HepG2 (cell line): ENCODE measurements around the gene ZSCAN21. TPM values are rescaled to one million over a fixed set of nuclear protein-coding genes. Genes with fewer than 3 reads are reported as not detected.

ENCODE experiments used
- BORCS8-MEF2B ChIP-seq: sonication (generic); formaldehyde crosslinking; IDR thresholded peaks from 2 replicates; pipeline ENCODE4 v1.8.0; 2022; ENCODE audit warnings: mild to moderate bottlenecking, missing genetic modification reagents
- DR1 ChIP-seq: sonication (generic); formaldehyde crosslinking; IDR thresholded peaks from 2 replicates; pipeline ENCODE4 v1.8.0; 2021; ENCODE audit warnings: mild to moderate bottlenecking, missing genetic modification reagents, inconsistent platforms
- HOXA3 ChIP-seq: sonication (generic); formaldehyde crosslinking; IDR thresholded peaks from 2 replicates; pipeline ENCODE4 v1.5.0; 2020; ENCODE audit warnings: missing genetic modification reagents
- MTA1 ChIP-seq: sonication (generic); formaldehyde crosslinking; IDR thresholded peaks from 2 replicates; pipeline ENCODE4 v1.4.0; 2020; ENCODE audit warnings: missing genetic modification reagents, mild to moderate bottlenecking, borderline replicate concordance
- SOX5 ChIP-seq: IDR thresholded peaks from 2 replicates; pipeline ENCODE4 v1.6.1; 2016; ENCODE audit warnings: borderline replicate concordance
- TARDBP ChIP-seq: sonication (generic); formaldehyde crosslinking; IDR thresholded peaks from 2 replicates; pipeline ENCODE4 v1.8.0; 2022; ENCODE audit warnings: mild to moderate bottlenecking, missing genetic modification reagents
- THAP11 ChIP-seq: IDR thresholded peaks from 2 replicates; pipeline ENCODE4 v1.6.1; 2016; ENCODE audit warnings: missing biosample characterization, missing genetic modification reagents
- ZIK1 ChIP-seq: sonication (generic); formaldehyde crosslinking; IDR thresholded peaks from 2 replicates; pipeline ENCODE4 v1.5.0; 2020; ENCODE audit warnings: mild to moderate bottlenecking, low read depth, missing genetic modification reagents, borderline replicate concordance
- ZMAT3 ChIP-seq: sonication (generic); formaldehyde crosslinking; conservative IDR thresholded peaks from 2 replicates; pipeline ENCODE4 v1.7.0; 2021; ENCODE audit warnings: missing genetic modification reagents
- ZNF274 ChIP-seq: sonication (generic); formaldehyde crosslinking; IDR thresholded peaks from 2 replicates; pipeline ENCODE4 v1.5.1; 2020; ENCODE audit warnings: mild to moderate bottlenecking, missing genetic modification reagents
- ZNF33A ChIP-seq: sonication (generic); formaldehyde crosslinking; IDR thresholded peaks from 2 replicates; pipeline ENCODE4 v1.5.1; 2020; ENCODE audit warnings: missing genetic modification reagents, mild to moderate bottlenecking, moderate library complexity, borderline replicate concordance
- ZNF431 ChIP-seq: sonication (generic); formaldehyde crosslinking; IDR thresholded peaks from 2 replicates; pipeline ENCODE4 v1.9.0; 2022; ENCODE audit warnings: missing genetic modification reagents, low read depth, mild to moderate bottlenecking, borderline replicate concordance
- ZNF451 ChIP-seq: sonication (generic); formaldehyde crosslinking; IDR thresholded peaks from 2 replicates; pipeline ENCODE4 v1.5.0; 2020; ENCODE audit warnings: mild to moderate bottlenecking, missing genetic modification reagents
- ZNF496 ChIP-seq: sonication (generic); formaldehyde crosslinking; IDR thresholded peaks from 2 replicates; pipeline ENCODE4 v1.8.1; 2023; ENCODE audit warnings: mild to moderate bottlenecking, moderate library complexity, missing genetic modification reagents; ENCODE audit not compliant: insufficient replicate concordance
- ZNF558 ChIP-seq: sonication (generic); formaldehyde crosslinking; IDR thresholded peaks from 2 replicates; pipeline ENCODE4 v1.9.0; 2022; ENCODE audit warnings: mild to moderate bottlenecking, missing genetic modification reagents, borderline replicate concordance
- ZNF747 ChIP-seq: sonication (generic); formaldehyde crosslinking; IDR thresholded peaks from 2 replicates; pipeline ENCODE4 v1.8.1; 2023; ENCODE audit warnings: missing genetic modification reagents, mild to moderate bottlenecking, borderline replicate concordance
- ZSCAN30 ChIP-seq: sonication (generic); formaldehyde crosslinking; IDR thresholded peaks from 2 replicates; pipeline ENCODE4 v1.5.0; 2020; ENCODE audit warnings: mild to moderate bottlenecking, missing genetic modification reagents
- polyA plus RNA-seq, 8 experiments: library from polyadenylated mRNA; depleted of rRNA in 3 of 8; stranded (reverse) in 7 of 8; unstranded in 1 of 8; fragments of >200 nt; fragmentation: Illumina TruSeq in 4 of 8; extraction: Trizol in 4 of 8; gene quantifications; 2 replicates each; pipeline versions ENCODE4 v1.2.1 to v1.2.3, GENCODE V29; 2011 to 2016; ENCODE audit warnings: low read depth in 4 of 8, missing spikeins in 1 of 8, mixed read lengths in 1 of 8; ENCODE audit not compliant: insufficient read depth in 1 of 8
- total RNA-seq, 5 experiments: library from RNA; depleted of rRNA; stranded (reverse); fragments of >200 nt; fragmentation: Illumina TruSeq; extraction: Trizol; gene quantifications; 2 replicates each; pipeline ENCODE4 v1.2.3, GENCODE V29; 2016; ENCODE audit warnings: low read depth in 1 of 5
- TF ChIP-seq, protein P1 (sequence below): sonication (generic); formaldehyde crosslinking; IDR thresholded peaks from 2 replicates; pipeline ENCODE4 v1.4.0; 2020; ENCODE audit warnings: missing genetic modification reagents
- TF ChIP-seq, protein P2 (sequence below): sonication (generic); formaldehyde crosslinking; IDR thresholded peaks from 2 replicates; pipeline ENCODE4 v1.8.1; 2023; ENCODE audit warnings: mild to moderate bottlenecking, moderate library complexity, missing genetic modification reagents
- TF ChIP-seq, protein P3 (sequence below): sonication (generic); formaldehyde crosslinking; IDR thresholded peaks from 2 replicates; pipeline ENCODE4 v1.8.0; 2023; ENCODE audit warnings: mild to moderate bottlenecking, missing genetic modification reagents
- TF ChIP-seq, protein P4 (sequence below): sonication (generic); formaldehyde crosslinking; IDR thresholded peaks from 2 replicates; pipeline ENCODE4 v1.4.0; 2020; ENCODE audit warnings: mild to moderate bottlenecking, low read depth, missing genetic modification reagents
- TF ChIP-seq, protein P5 (sequence below): sonication (generic); formaldehyde crosslinking; IDR thresholded peaks from 2 replicates; pipeline ENCODE4 v1.4.0; 2020; ENCODE audit warnings: missing genetic modification reagents, mild to moderate bottlenecking, borderline replicate concordance

The ZSCAN21 gene
- total and polyA plus RNA-seq, 2 of the 13 experiments (the other 11 are each of a cell fraction or from before 2014, with no cell fraction given): 7.0 to 10.0 TPM

DNA sequence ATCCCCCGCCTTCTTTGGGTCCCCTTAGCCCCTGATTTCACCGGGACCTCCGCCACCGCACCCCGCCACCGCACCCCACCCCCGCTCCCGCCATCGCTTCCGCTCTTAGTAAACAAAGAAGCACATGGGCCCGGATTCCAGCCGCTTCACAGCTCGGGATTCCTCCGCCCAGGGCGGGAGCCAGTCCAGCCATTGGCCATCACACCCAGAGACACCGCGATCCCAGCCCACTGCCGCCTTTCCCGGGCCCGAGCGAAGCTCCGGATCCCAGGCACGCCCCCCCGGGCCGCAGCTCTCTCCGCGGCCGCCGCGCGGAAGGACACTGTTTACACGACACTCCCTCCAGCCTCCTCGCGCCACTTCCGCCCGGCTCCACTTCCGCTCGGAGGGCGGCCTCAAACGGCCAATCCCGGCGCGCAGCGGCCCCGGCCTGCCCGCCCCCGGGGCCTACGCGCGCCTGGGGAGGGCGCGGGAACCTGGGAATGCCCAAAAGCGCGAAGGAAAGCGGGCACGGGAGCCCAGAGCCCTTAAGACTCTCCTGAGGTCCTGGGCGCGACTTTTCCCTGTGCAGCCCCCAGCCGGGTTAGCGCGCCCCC lies 50.9 kb downstream of the ZSCAN21 start (continued):
- TF ChIP-seq, protein P1, sequence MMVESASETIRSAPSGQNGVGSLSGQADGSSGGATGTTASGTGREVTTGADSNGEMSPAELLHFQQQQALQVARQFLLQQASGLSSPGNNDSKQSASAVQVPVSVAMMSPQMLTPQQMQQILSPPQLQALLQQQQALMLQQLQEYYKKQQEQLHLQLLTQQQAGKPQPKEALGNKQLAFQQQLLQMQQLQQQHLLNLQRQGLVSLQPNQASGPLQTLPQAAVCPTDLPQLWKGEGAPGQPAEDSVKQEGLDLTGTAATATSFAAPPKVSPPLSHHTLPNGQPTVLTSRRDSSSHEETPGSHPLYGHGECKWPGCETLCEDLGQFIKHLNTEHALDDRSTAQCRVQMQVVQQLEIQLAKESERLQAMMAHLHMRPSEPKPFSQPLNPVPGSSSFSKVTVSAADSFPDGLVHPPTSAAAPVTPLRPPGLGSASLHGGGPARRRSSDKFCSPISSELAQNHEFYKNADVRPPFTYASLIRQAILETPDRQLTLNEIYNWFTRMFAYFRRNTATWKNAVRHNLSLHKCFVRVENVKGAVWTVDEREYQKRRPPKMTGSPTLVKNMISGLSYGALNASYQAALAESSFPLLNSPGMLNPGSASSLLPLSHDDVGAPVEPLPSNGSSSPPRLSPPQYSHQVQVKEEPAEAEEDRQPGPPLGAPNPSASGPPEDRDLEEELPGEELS (CRISPR knock-in tag): peak; percentile 83
- TF ChIP-seq SOX5 (CRISPR knock-in tag) (peak; percentile 47; the same call in 1 of the 2 replicates), ZNF747 (CRISPR knock-in tag) (peak; percentile 95; the same call in 1 of the 2 replicates), ZMAT3 (CRISPR knock-in tag) (peak; percentile 94), ZNF558 (peak; percentile 65; the same call in 1 of the 2 replicates), ZNF451 (CRISPR knock-in tag) (0 out of 2 replicates have a peak, but pooled peaks have one; percentile 67), DR1 (peak; percentile 44; the same call in 1 of the 2 replicates), TARDBP (peak; percentile 79), THAP11 (CRISPR knock-in tag) (peak; percentile 94), MTA1 (no peak), HOXA3 (CRISPR knock-in tag) (peak; percentile 89), ZSCAN30 (CRISPR knock-in tag) (0 out of 2 replicates have a peak, but pooled peaks have one; percentile 4), ZIK1 (CRISPR knock-in tag) (peak; percentile 34; the same call in 1 of the 2 replicates), BORCS8-MEF2B (CRISPR knock-in tag) (peak; percentile 29; the same call in 1 of the 2 replicates), ZNF33A (CRISPR knock-in tag) (no peak; the same call in 1 of the 2 replicates), ZNF496 (CRISPR knock-in tag) (no peak), ZNF431 (CRISPR knock-in tag) (0 out of 2 replicates have a peak, but pooled peaks have one; percentile 68), ZNF274 (CRISPR knock-in tag) (peak; percentile 68; the same call in 1 of the 2 replicates)
- TF ChIP-seq, protein P2, sequence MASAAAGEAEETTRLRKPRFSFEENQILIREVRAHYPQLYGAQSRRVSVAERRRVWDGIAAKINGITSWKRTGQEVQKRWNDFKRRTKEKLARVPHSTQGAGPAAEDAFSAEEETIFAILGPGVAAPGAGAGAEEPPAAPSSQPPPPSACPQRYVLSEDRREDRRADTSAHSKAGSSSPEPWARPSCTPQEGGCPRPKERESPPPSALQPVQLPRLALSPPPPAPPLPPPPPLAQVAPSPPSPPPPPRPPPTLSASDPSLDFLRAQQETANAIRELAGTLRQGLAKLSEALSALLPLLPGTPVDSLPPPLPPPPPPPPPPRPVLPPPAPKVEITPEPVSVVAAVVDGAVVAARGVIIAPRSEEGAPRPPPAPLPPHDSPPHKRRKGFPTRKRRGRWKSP (CRISPR knock-in tag): peak; percentile 55; the same call in 1 of the 2 replicates
- TF ChIP-seq, protein P3, sequence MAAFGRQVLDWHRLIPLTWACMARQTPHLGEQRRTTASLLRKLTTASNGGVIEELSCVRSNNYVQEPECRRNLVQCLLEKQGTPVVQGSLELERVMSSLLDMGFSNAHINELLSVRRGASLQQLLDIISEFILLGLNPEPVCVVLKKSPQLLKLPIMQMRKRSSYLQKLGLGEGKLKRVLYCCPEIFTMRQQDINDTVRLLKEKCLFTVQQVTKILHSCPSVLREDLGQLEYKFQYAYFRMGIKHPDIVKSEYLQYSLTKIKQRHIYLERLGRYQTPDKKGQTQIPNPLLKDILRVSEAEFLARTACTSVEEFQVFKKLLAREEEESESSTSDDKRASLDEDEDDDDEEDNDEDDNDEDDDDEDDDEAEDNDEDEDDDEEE (CRISPR knock-in tag): peak; percentile 80
- TF ChIP-seq, protein P4, sequence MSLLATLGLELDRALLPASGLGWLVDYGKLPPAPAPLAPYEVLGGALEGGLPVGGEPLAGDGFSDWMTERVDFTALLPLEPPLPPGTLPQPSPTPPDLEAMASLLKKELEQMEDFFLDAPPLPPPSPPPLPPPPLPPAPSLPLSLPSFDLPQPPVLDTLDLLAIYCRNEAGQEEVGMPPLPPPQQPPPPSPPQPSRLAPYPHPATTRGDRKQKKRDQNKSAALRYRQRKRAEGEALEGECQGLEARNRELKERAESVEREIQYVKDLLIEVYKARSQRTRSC: 0 out of 2 replicates have a peak, but pooled peaks have one; percentile 68
- TF ChIP-seq, protein P5, sequence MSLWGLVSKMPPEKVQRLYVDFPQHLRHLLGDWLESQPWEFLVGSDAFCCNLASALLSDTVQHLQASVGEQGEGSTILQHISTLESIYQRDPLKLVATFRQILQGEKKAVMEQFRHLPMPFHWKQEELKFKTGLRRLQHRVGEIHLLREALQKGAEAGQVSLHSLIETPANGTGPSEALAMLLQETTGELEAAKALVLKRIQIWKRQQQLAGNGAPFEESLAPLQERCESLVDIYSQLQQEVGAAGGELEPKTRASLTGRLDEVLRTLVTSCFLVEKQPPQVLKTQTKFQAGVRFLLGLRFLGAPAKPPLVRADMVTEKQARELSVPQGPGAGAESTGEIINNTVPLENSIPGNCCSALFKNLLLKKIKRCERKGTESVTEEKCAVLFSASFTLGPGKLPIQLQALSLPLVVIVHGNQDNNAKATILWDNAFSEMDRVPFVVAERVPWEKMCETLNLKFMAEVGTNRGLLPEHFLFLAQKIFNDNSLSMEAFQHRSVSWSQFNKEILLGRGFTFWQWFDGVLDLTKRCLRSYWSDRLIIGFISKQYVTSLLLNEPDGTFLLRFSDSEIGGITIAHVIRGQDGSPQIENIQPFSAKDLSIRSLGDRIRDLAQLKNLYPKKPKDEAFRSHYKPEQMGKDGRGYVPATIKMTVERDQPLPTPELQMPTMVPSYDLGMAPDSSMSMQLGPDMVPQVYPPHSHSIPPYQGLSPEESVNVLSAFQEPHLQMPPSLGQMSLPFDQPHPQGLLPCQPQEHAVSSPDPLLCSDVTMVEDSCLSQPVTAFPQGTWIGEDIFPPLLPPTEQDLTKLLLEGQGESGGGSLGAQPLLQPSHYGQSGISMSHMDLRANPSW: 0 out of 2 replicates have a peak, but pooled peaks have one; percentile 17
